HEK293 (cell line): ENCODE measurements around the gene CCDC78.

Experiments
- CTCF ChIA-PET: fragments of 350-600 bp; formaldehyde crosslinking; extraction: SDS; loops from one replicate; lab custom pipeline; 2021; ENCODE audit warnings: antibody characterized with exemption; lab: Yijun Ruan, JAX
- POLR2A ChIA-PET: fragments of 300-600 bp; formaldehyde crosslinking; extraction: SDS; loops from one replicate; lab custom pipeline; 2020; ENCODE audit warnings: antibody characterized with exemption, inconsistent platforms; lab: Yijun Ruan, JAX
- H3K27ac ChIP-seq: fragments of 200-500 bp; sonication (Bioruptor generic); 2 replicates; pipeline ENCODE4 v1.5.1; 2014; ENCODE audit warnings: low read depth, low read length, control low read depth, inconsistent platforms; ENCODE audit errors: extremely low read depth
- H3K36me3 ChIP-seq, 2 experiments: fragments of 200-500 bp in 1 of 2; sonication (Bioruptor generic) in 1 of 2; 1 replicate in 1 of 2; 2 replicates in 1 of 2; pipeline ENCODE4 v1.5.1; 2014 to 2017; ENCODE audit warnings: inconsistent platforms in 2 of 2, low read length in 2 of 2; ENCODE audit not compliant: control insufficient read depth in 2 of 2, insufficient read depth in 1 of 2
- H3K4me1 ChIP-seq: fragments of 200-500 bp; sonication (Bioruptor generic); 2 replicates; pipeline ENCODE4 v1.5.1; 2014; ENCODE audit warnings: mild to moderate bottlenecking, low read length, inconsistent platforms; ENCODE audit not compliant: control insufficient read depth, insufficient read depth
- H3K4me3 ChIP-seq: 2 replicates; pipeline ENCODE4 v1.5.1; 2011; ENCODE audit warnings: low read depth, mild to moderate bottlenecking, control low read depth, low read length, moderate library complexity
- H3K9me3 ChIP-seq: fragments of 200-500 bp; sonication (Bioruptor generic); 2 replicates; pipeline ENCODE4 v1.5.1; 2014; ENCODE audit warnings: low read depth, low read length, inconsistent platforms; ENCODE audit not compliant: control insufficient read depth, insufficient read depth
- BCL6B ChIP-seq: fragments of 450-650 bp; formaldehyde crosslinking; IDR thresholded peaks from 2 replicates; pipeline ENCODE4 v1.5.1; 2017; ENCODE audit warnings: missing biosample characterization, missing genetic modification characterization
- GLIS2 ChIP-seq: fragments of 450-650 bp; formaldehyde crosslinking; IDR thresholded peaks from 2 replicates; pipeline ENCODE4 v1.5.1; 2016; ENCODE audit warnings: missing biosample characterization, missing genetic modification characterization
- INSM2 ChIP-seq: fragments of 450-650 bp; formaldehyde crosslinking; IDR thresholded peaks from 2 replicates; pipeline ENCODE4 v1.5.1; 2016; ENCODE audit warnings: missing biosample characterization, missing genetic modification characterization
- KLF8 ChIP-seq: fragments of 450-650 bp; formaldehyde crosslinking; IDR thresholded peaks from 2 replicates; pipeline ENCODE4 v1.5.1; 2016; ENCODE audit warnings: missing biosample characterization, missing genetic modification characterization
- REST ChIP-seq: fragments of 450-650 bp; formaldehyde crosslinking; IDR thresholded peaks from 2 replicates; pipeline ENCODE4 v1.5.1; 2016; ENCODE audit warnings: missing biosample characterization, missing genetic modification characterization
- SCRT1 ChIP-seq: fragments of 450-650 bp; formaldehyde crosslinking; IDR thresholded peaks from 2 replicates; pipeline ENCODE4 v1.5.1; 2016; ENCODE audit warnings: missing biosample characterization, missing genetic modification characterization, borderline replicate concordance
- SP3 ChIP-seq: fragments of 450-650 bp; formaldehyde crosslinking; IDR thresholded peaks from 2 replicates; pipeline ENCODE4 v1.5.1; 2016; ENCODE audit warnings: missing biosample characterization, missing genetic modification characterization
- YY1 ChIP-seq: fragments of 450-650 bp; formaldehyde crosslinking; IDR thresholded peaks from 2 replicates; pipeline ENCODE4 v1.5.1; 2018; ENCODE audit warnings: missing biosample characterization, missing genetic modification characterization
- ZBTB8A ChIP-seq: fragments of 450-650 bp; formaldehyde crosslinking; IDR thresholded peaks from 2 replicates; pipeline ENCODE4 v1.5.1; 2016; ENCODE audit warnings: missing biosample characterization, missing genetic modification characterization
- ZFP37 ChIP-seq: fragments of 450-650 bp; formaldehyde crosslinking; IDR thresholded peaks from 2 replicates; pipeline ENCODE4 v1.5.1; 2016; ENCODE audit warnings: missing biosample characterization, missing genetic modification characterization
- ZNF239 ChIP-seq: fragments of 450-650 bp; formaldehyde crosslinking; IDR thresholded peaks from 2 replicates; pipeline ENCODE4 v1.5.1; 2016; ENCODE audit warnings: missing biosample characterization, missing genetic modification characterization
- ZNF416 ChIP-seq: fragments of 450-650 bp; formaldehyde crosslinking; IDR thresholded peaks from 2 replicates; pipeline ENCODE4 v1.5.1; 2016; ENCODE audit warnings: missing biosample characterization, missing genetic modification characterization
- ZNF423 ChIP-seq: fragments of 450-650 bp; formaldehyde crosslinking; IDR thresholded peaks from 2 replicates; pipeline ENCODE4 v1.5.1; 2016; ENCODE audit warnings: missing biosample characterization, missing genetic modification characterization
- ZNF514 ChIP-seq: fragments of 450-650 bp; formaldehyde crosslinking; IDR thresholded peaks from 2 replicates; pipeline ENCODE4 v1.5.1; 2016; ENCODE audit warnings: missing biosample characterization, missing genetic modification characterization
- ZNF544 ChIP-seq: fragments of 450-650 bp; formaldehyde crosslinking; IDR thresholded peaks from 2 replicates; pipeline ENCODE4 v1.5.0; 2017; ENCODE audit warnings: missing biosample characterization, missing genetic modification characterization
- ZNF623 ChIP-seq: fragments of 450-650 bp; formaldehyde crosslinking; IDR thresholded peaks from 2 replicates; pipeline ENCODE4 v1.5.1; 2016; ENCODE audit warnings: missing biosample characterization, missing genetic modification characterization
- ZNF658 ChIP-seq: fragments of 450-650 bp; formaldehyde crosslinking; IDR thresholded peaks from 2 replicates; pipeline ENCODE4; 2016; ENCODE audit warnings: missing biosample characterization, missing genetic modification characterization
- ZNF677 ChIP-seq: fragments of 450-650 bp; IDR thresholded peaks from 2 replicates; pipeline ENCODE4 v1.5.0; 2018; ENCODE audit warnings: missing biosample characterization, mild to moderate bottlenecking, missing genetic modification characterization, moderate library complexity
- ZSCAN18 ChIP-seq: fragments of 450-650 bp; formaldehyde crosslinking; IDR thresholded peaks from 2 replicates; pipeline ENCODE4 v1.5.1; 2016; ENCODE audit warnings: missing biosample characterization, missing genetic modification characterization
- ZSCAN23 ChIP-seq: fragments of 450-650 bp; formaldehyde crosslinking; IDR thresholded peaks from 2 replicates; pipeline ENCODE4 v1.5.1; 2016; ENCODE audit warnings: missing biosample characterization, missing genetic modification characterization
- TF ChIP-seq, protein P1 (sequence below): fragments of 450-650 bp; formaldehyde crosslinking; IDR thresholded peaks from 2 replicates; pipeline ENCODE4 v1.5.1; 2016; ENCODE audit warnings: missing biosample characterization, missing genetic modification characterization
- TF ChIP-seq, protein P2 (sequence below): fragments of 450-650 bp; formaldehyde crosslinking; IDR thresholded peaks from 2 replicates; pipeline ENCODE4; 2016; ENCODE audit warnings: missing biosample characterization, missing genetic modification characterization
- TF ChIP-seq, protein P3 (sequence below): fragments of 450-650 bp; formaldehyde crosslinking; IDR thresholded peaks from 2 replicates; pipeline ENCODE4 v1.5.1; 2016; ENCODE audit warnings: missing biosample characterization, missing genetic modification characterization

Gene CCDC78

GRCh38 chr16:684071-684794 lies 42.0 kb downstream of the CCDC78 start, which contains the start of gene JMJD8 (continued):
- no peak; the same call in 1 of the 2 replicates for TF ChIP-seq REST (tag by site-specific recombination)
- TF ChIP-seq ZNF677 (tag by site-specific recombination) = 0 out of 2 replicates have a peak, but pooled peaks have one; percentile 43
- peak; percentile 89 for TF ChIP-seq SP3 (tag by site-specific recombination)
- peak; percentile 84 for TF ChIP-seq YY1 (tag by site-specific recombination)
- TF ChIP-seq ZNF544 (tag by site-specific recombination) = no peak
- TF ChIP-seq SCRT1 (tag by site-specific recombination) = no peak
- no peak for TF ChIP-seq ZSCAN23
- TF ChIP-seq, protein P1, sequence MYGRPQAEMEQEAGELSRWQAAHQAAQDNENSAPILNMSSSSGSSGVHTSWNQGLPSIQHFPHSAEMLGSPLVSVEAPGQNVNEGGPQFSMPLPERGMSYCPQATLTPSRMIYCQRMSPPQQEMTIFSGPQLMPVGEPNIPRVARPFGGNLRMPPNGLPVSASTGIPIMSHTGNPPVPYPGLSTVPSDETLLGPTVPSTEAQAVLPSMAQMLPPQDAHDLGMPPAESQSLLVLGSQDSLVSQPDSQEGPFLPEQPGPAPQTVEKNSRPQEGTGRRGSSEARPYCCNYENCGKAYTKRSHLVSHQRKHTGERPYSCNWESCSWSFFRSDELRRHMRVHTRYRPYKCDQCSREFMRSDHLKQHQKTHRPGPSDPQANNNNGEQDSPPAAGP (tag by site-specific recombination) = peak; percentile 93
- TF ChIP-seq, protein P2, sequence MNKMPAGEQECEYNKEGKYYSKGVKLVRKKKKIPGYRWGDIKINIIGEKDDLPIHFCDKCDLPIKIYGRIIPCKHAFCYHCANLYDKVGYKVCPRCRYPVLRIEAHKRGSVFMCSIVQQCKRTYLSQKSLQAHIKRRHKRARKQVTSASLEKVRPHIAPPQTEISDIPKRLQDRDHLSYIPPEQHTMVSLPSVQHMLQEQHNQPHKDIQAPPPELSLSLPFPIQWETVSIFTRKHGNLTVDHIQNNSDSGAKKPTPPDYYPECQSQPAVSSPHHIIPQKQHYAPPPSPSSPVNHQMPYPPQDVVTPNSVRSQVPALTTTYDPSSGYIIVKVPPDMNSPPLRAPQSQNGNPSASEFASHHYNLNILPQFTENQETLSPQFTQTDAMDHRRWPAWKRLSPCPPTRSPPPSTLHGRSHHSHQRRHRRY (tag by site-specific recombination) = no peak
- TF ChIP-seq INSM2 (tag by site-specific recombination) = peak; percentile 64; the same call in 1 of the 2 replicates
- TF ChIP-seq ZNF623 (tag by site-specific recombination) = no peak

DNA sequence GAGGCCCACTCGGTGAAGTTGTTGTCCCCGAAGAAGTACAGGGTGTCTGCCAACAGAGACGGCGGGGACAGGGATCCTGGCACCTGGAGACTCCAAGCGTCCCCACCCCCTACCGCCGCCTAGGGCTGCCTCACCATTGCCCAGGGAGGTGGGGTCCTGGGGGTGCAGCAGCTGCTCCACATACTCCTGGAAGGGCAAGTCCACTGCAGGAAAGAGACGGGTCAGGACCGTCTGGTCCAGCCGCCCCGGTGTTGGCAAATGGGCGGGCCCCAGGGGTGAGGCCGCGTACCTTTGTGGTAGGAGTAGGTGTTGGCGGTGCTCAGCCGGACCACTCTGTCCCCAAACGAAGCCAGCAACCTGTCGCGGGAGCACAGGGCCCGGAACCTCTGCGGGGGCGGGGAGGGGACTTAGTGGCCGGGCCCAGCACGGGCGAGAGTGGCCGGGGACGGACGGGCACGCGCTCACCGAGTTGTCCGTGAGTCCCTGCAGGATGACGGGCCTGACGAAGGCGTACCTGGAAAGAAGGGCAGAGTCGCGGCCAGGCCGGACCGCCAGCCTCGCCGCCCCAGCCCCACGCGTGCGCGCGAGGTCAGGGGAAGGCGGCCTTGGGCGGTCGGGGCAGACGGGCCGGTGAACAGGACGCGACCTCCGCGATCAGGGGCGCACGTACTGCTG lies 42.7 kb downstream of the CCDC78 start:
- ChIA-PET CTCF (interaction anchor here (0.8 kb wide), 1 partner anchor 102 kb away, joined by 3 read pairs; no protein-coding TSS in a partner anchor), POLR2A (interaction anchor here (0.6 to 5.4 kb wide), 10 partner anchors 8 to 448 kb away, joined by 3 to 57 read pairs (median 4); partner anchors contain the start of genes CCDC78, FAM234A, HAGHL and METTL26)
- peaks cover 3 to 63% of the 10 kb centered on the region in 2 experiments; a peak in 1 of 3 replicates for H3K36me3 ChIP-seq
- TF ChIP-seq ZFP37 (tag by site-specific recombination) = peak; percentile 90; the same call in 1 of the 2 replicates
- no peak for TF ChIP-seq ZNF416 (tag by site-specific recombination)
- TF ChIP-seq, protein P3, sequence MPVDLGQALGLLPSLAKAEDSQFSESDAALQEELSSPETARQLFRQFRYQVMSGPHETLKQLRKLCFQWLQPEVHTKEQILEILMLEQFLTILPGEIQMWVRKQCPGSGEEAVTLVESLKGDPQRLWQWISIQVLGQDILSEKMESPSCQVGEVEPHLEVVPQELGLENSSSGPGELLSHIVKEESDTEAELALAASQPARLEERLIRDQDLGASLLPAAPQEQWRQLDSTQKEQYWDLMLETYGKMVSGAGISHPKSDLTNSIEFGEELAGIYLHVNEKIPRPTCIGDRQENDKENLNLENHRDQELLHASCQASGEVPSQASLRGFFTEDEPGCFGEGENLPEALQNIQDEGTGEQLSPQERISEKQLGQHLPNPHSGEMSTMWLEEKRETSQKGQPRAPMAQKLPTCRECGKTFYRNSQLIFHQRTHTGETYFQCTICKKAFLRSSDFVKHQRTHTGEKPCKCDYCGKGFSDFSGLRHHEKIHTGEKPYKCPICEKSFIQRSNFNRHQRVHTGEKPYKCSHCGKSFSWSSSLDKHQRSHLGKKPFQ = no peak
- TF ChIP-seq ZSCAN18 (tag by site-specific recombination) = no peak
- TF ChIP-seq GLIS2 (tag by site-specific recombination) = peak; percentile 68; the same call in 1 of the 2 replicates
- no peak for TF ChIP-seq ZNF423 (tag by site-specific recombination)
- no peak; the same call in 1 of the 2 replicates for TF ChIP-seq ZNF239 (tag by site-specific recombination)
- peak; percentile 97 for TF ChIP-seq KLF8 (tag by site-specific recombination)
- TF ChIP-seq ZNF514 (tag by site-specific recombination) = no peak
- peak; percentile 4 for TF ChIP-seq ZBTB8A
- TF ChIP-seq ZNF544 (tag by site-specific recombination) = no peak
- no peak for TF ChIP-seq ZNF658 (tag by site-specific recombination)
- TF ChIP-seq BCL6B (tag by site-specific recombination) = no peak

More for the DNA sequence above, 42.7 kb downstream of the CCDC78 start:
- Histone ChIP-seq H3K9me3 (no peaks in the 10 kb centered on the region), H3K4me1 (peaks cover 14% of the 10 kb centered on the region; the same call in 1 of the 2 replicates), H3K4me3 (peak overlapping the region; percentile 68), H3K27ac (peak overlapping the region; percentile 97)
